HepG2 (cell line): ENCODE data around the gene OR10AD1.
"Not testable (repeated sequence)": the region's sequence is repeated elsewhere in the genome, so short reads cannot be mapped to it uniquely, and the experiment has no call there.

Experiments used
- SMAD1 ChIP-seq: sonication (generic); formaldehyde crosslinking; IDR thresholded peaks from 2 replicates; pipeline ENCODE4 v1.4.0; 2020; ENCODE audit warnings: missing genetic modification reagents, low read depth, mild to moderate bottlenecking, borderline replicate concordance
- SP140L ChIP-seq: sonication (generic); formaldehyde crosslinking; IDR thresholded peaks from 2 replicates; pipeline ENCODE4 v1.4.0; 2020; ENCODE audit warnings: missing genetic modification reagents, borderline replicate concordance
- ZBTB21 ChIP-seq: sonication (generic); formaldehyde crosslinking; IDR thresholded peaks from 2 replicates; pipeline ENCODE4 v1.4.0; 2020; ENCODE audit warnings: missing genetic modification reagents
- ZNF557 ChIP-seq: sonication (generic); formaldehyde crosslinking; IDR thresholded peaks from 2 replicates; pipeline ENCODE4 v1.4.0; 2020; ENCODE audit warnings: missing genetic modification reagents
- TF ChIP-seq, protein P1 (sequence below): sonication (generic); formaldehyde crosslinking; IDR thresholded peaks from 2 replicates; pipeline ENCODE4 v1.4.0; 2020; ENCODE audit warnings: missing genetic modification reagents, borderline replicate concordance
- TF ChIP-seq, protein P2 (sequence below): IDR thresholded peaks from 2 replicates; pipeline ENCODE4 v1.6.1; 2016; ENCODE audit warnings: missing biosample characterization, missing genetic modification reagents, low read depth

DNA sequence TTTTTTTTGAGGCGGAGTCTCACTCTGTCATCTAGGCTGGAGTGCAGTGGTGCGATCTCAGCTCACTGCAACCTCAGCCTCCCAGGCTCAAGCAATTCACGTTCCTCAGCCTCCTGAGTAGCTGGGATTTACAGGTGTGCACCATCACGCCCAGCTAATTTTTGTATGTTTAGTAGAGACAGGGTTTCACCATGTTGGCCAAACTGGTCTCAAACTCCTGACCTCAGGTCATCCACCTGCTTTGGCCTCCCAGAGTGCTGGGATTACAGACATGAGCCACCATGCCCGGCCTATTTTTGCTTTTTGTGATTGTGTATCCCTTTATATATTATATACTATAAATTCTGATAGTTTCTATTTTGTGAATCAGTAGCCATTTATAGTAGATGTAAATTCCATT, 47.3 kb downstream of the OR10AD1 start:
- TF ChIP-seq, protein P1, sequence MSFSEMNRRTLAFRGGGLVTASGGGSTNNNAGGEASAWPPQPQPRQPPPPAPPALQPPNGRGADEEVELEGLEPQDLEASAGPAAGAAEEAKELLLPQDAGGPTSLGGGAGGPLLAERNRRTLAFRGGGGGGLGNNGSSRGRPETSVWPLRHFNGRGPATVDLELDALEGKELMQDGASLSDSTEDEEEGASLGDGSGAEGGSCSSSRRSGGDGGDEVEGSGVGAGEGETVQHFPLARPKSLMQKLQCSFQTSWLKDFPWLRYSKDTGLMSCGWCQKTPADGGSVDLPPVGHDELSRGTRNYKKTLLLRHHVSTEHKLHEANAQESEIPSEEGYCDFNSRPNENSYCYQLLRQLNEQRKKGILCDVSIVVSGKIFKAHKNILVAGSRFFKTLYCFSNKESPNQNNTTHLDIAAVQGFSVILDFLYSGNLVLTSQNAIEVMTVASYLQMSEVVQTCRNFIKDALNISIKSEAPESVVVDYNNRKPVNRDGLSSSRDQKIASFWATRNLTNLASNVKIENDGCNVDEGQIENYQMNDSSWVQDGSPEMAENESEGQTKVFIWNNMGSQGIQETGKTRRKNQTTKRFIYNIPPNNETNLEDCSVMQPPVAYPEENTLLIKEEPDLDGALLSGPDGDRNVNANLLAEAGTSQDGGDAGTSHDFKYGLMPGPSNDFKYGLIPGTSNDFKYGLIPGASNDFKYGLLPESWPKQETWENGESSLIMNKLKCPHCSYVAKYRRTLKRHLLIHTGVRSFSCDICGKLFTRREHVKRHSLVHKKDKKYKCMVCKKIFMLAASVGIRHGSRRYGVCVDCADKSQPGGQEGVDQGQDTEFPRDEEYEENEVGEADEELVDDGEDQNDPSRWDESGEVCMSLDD (CRISPR knock-in tag), result not testable (repeated sequence)
- TF ChIP-seq ZNF557 (CRISPR knock-in tag); SMAD1; SP140L (CRISPR knock-in tag); ZBTB21 (CRISPR knock-in tag): not testable (repeated sequence)
- TF ChIP-seq, protein P2, sequence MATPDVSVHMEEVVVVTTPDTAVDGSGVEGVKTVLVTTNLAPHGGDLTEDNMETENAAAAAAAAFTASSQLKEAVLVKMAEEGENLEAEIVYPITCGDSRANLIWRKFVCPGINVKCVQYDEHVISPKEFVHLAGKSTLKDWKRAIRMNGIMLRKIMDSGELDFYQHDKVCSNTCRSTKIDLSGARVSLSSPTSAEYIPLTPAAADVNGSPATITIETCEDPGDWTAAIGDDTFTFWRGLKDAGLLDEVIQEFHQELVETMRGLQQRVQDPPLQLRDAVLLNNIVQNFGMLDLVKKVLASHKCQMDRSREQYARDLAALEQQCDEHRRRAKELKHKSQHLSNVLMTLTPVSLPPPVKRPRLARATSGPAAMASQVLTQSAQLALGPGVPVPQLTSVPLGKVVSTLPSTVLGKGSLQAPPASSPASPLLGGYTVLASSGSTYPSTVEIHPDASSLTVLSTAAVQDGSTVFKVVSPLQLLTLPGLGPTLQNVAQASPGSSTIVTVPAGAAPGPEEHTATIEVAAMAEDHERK (CRISPR knock-in tag), result not testable (repeated sequence)
